CD14-positive monocyte (primary cell): ENCODE measurements around the gene S100A5. TPM values are rescaled to one million over a fixed set of nuclear protein-coding genes. Genes with fewer than 3 reads are reported as not detected.

Experiments used
- DNase-seq, 3 donors: peaks; one replicate each; pipeline ENCODE4 v3.0.0-alpha.2; 2011 to 2022
- H2AFZ ChIP-seq: 2 replicates; pipeline ENCODE4 v1.6.0; 2012; ENCODE audit warnings: mild to moderate bottlenecking, low read depth, low read length, inconsistent platforms; ENCODE audit not compliant: insufficient read depth, poor library complexity, severe bottlenecking
- H3K27ac ChIP-seq, 2 donors: 1 replicate in 1 of 2; 2 replicates in 1 of 2; pipeline ENCODE4 v1.5.1; 2012 to 2013; ENCODE audit warnings: low read length in 2 of 2, control low read depth in 1 of 2, inconsistent platforms in 1 of 2, low read depth in 1 of 2, mild to moderate bottlenecking in 1 of 2
- H3K27me3 ChIP-seq, 2 donors: one replicate each; pipeline versions ENCODE4 v1.6.0 to v1.6.1; 2011 to 2013; ENCODE audit warnings: low read length in 2 of 2; ENCODE audit not compliant: control insufficient read depth in 2 of 2, insufficient read depth in 2 of 2
- H3K36me3 ChIP-seq, 2 donors: replicated peaks in 1 of 2; 1 replicate in 1 of 2; 2 replicates in 1 of 2; pipeline versions ENCODE4 v1.5.1 to v1.6.1; 2012 to 2013; ENCODE audit warnings: low read length in 2 of 2, control low read depth in 1 of 2, inconsistent platforms in 1 of 2, mild to moderate bottlenecking in 1 of 2; ENCODE audit not compliant: insufficient read depth in 2 of 2, control insufficient read depth in 1 of 2
- H3K4me1 ChIP-seq, 2 donors: 1 replicate in 1 of 2; 2 replicates in 1 of 2; pipeline versions ENCODE4 v1.5.1 to v1.6.1; 2012 to 2013; ENCODE audit warnings: low read length in 2 of 2, control low read depth in 1 of 2, inconsistent platforms in 1 of 2, mild to moderate bottlenecking in 1 of 2, moderate library complexity in 1 of 2; ENCODE audit not compliant: insufficient read depth in 2 of 2, control insufficient read depth in 1 of 2
- H3K4me2 ChIP-seq: replicated peaks from 2 replicates; pipeline ENCODE3; 2012; ENCODE audit warnings: low read length, moderate library complexity, mild to moderate bottlenecking; ENCODE audit not compliant: poor library complexity, severe bottlenecking; ENCODE audit errors: extremely low read depth
- H3K4me3 ChIP-seq, 3 experiments: fragments of 200-600 bp in 1 of 3; sonication (generic) in 1 of 3; replicated peaks in 1 of 3; 1 replicate in 2 of 3; 2 replicates in 1 of 3; pipeline ENCODE4 v1.5.1; 2011 to 2013; ENCODE audit warnings: low read length in 3 of 3, mild to moderate bottlenecking in 3 of 3, control low read depth in 2 of 3, low read depth in 2 of 3, inconsistent platforms in 1 of 3, moderate library complexity in 1 of 3
- H3K79me2 ChIP-seq: 2 replicates; pipeline ENCODE4 v1.6.0; 2012; ENCODE audit warnings: mild to moderate bottlenecking, control low read depth, inconsistent platforms, low read length, moderate library complexity; ENCODE audit not compliant: insufficient read depth
- H3K9ac ChIP-seq: 2 replicates; pipeline ENCODE4 v1.6.0; 2017; ENCODE audit warnings: low read length, mild to moderate bottlenecking; ENCODE audit not compliant: insufficient read depth, poor library complexity, severe bottlenecking
- H3K9me3 ChIP-seq, 2 donors: replicated peaks in 1 of 2; 1 replicate in 1 of 2; 2 replicates in 1 of 2; pipeline versions ENCODE4 v1.5.1 to v1.6.1; 2012 to 2013; ENCODE audit warnings: low read length in 2 of 2, control low read depth in 1 of 2; ENCODE audit not compliant: control insufficient read depth in 1 of 2, insufficient read depth in 1 of 2
- H4K20me1 ChIP-seq: 2 replicates; pipeline ENCODE4 v1.6.0; 2012; ENCODE audit warnings: mild to moderate bottlenecking, low read length, control low read depth, moderate library complexity; ENCODE audit not compliant: insufficient read depth
- H3K27ac Mint-ChIP-seq, 7 donors: one replicate each; pipeline ENCODE4 v1.8.0; 2020; ENCODE audit warnings: mild to moderate bottlenecking in 7 of 7, mixed read lengths in 7 of 7, moderate library complexity in 6 of 7, inconsistent platforms in 2 of 7
- H3K27me3 Mint-ChIP-seq, 3 donors: one replicate each; pipeline ENCODE4 v1.8.0; 2021 to 2022; ENCODE audit warnings: low read depth in 3 of 3, mild to moderate bottlenecking in 3 of 3, mixed read lengths in 3 of 3, moderate library complexity in 3 of 3, inconsistent platforms in 1 of 3
- H3K36me3 Mint-ChIP-seq, 2 donors: one replicate each; pipeline ENCODE4 v1.8.0; 2020; ENCODE audit warnings: mixed read lengths in 2 of 2, inconsistent platforms in 1 of 2, mild to moderate bottlenecking in 1 of 2
- H3K4me1 Mint-ChIP-seq: one replicate; pipeline ENCODE4 v1.8.0; 2020; ENCODE audit warnings: mild to moderate bottlenecking, mixed read lengths
- H3K4me3 Mint-ChIP-seq, 2 donors: one replicate each; pipeline ENCODE4 v1.8.0; 2020; ENCODE audit warnings: mild to moderate bottlenecking in 2 of 2, mixed read lengths in 2 of 2, moderate library complexity in 1 of 2
- H3K9me3 Mint-ChIP-seq, 7 donors: one replicate each; pipeline ENCODE4 v1.8.0; 2020 to 2022; ENCODE audit warnings: mixed read lengths in 7 of 7, mild to moderate bottlenecking in 6 of 7, moderate library complexity in 6 of 7, inconsistent platforms in 2 of 7
- WGBS: methylation state at CpG from one replicate; pipeline ENCODE4 v1.1.5; 2013; ENCODE audit warnings: missing lambda C conversion rate; ENCODE audit not compliant: insufficient coverage; 5-methylcytosine and 5-hydroxymethylcytosine counted together
- intact Hi-C, 2 donors: fragments of 100-400 bp; cut with micrococcal nuclease; formaldehyde crosslinking; loops; one replicate each; pipeline versions ENCODE4 v1.15.0 to v1.15.1; 2023
- polyA plus RNA-seq, 3 donors: library from polyadenylated mRNA; depleted of rRNA in 1 of 3; unstranded in 2 of 3; stranded (reverse) in 1 of 3; fragments of 300-500 nt in 2 of 3; fragments of >200 nt in 1 of 3; fragmentation: Illumina TruSeq in 2 of 3; gene quantifications; 1 replicate in 2 of 3; 2 replicates in 1 of 3; pipeline ENCODE4 v1.2.3, GENCODE V29; 2012 to 2021
- TF ChIP-seq, protein P1 (sequence below): fragments of 200-600 bp; IDR thresholded peaks from one replicate; pipeline ENCODE4 v1.8.0; 2022; ENCODE audit warnings: antibody characterized with exemption, mild to moderate bottlenecking

Gene S100A5
- polyA plus RNA-seq, 3 donors, result 1.4 to 2.1 TPM; not detected in 1

DNA sequence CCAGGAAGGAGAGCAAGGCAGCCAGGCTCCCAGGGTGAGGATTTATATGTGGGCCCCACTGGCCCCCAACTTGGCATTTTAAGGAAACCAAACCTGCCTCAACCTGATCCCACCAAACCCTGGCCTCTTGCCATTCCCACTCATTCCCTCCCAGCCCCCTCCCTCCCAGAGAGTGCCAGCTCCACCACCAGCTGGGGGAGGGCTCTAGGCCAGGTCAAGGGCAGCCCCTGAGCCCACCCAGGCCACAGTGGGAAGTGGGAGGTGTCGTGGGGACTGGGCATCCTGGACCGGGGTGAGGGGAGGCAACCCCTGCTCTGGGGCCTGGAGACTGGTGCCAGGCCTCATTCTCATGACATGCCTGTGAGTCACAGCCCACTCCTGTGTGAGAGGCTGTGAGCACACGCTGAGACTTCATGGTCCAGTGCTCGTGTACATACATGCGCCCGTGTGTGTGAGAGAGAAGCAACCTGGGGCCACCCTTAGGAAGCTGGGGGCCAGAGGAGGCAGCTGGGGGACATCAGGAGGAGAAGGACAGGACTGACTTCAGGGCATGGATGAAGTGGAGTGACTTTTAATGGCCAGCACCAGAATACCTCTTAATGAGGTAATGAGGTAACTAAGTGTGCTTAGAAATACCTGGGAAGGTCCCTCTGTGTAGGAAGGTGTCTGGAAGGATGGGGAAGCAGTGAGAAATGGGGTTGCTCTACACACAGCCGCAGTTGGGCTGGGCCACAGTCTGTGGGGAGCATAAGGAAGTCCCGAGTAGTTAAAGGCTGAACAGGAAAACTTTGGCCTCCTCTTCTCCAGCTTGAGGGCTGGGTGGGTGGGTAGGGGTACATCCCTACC lies 25.0 kb upstream of the S100A5 start, which contains the start of gene S100A2:
TSS of gene S100A2 (minus strand) at position 316 of the 846 bp plus-strand sequence. CDS start 1,967 bp downstream, outside the sequence.
- Mint-ChIP-seq H3K9me3 (no peaks in the 10 kb centered on the region), H3K27ac (peak within 1 kb of the TSS; percentile 99 to 100 (median 100))
- peak within 1 kb of the TSS in 1 of 3 experiments; percentile 42 for H3K4me3 ChIP-seq

DNA sequence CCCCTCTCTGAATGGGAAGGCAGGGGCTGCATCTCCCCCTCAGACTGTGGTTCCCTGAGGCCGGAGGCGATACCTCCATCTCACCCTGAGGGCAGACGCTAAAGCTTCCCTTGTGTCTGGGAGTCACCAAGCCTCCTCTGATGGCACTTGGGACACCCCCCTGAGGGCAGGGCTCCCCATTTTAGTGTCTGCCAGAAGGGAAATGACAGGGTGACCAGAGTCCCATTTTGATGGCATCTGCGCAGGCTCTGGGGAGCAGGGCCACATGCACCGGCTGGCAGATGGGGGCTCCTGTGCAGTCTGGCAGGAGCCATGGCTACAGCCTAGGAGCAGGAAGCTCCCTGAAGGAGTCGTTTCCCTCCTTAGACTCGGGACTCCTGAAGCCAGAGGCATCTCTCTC lies 23.3 kb upstream of the S100A5 start:
- 90% methylated on average over 5 of the region's 7 CpGs for WGBS
- Histone ChIP-seq H3K27ac (peak overlapping the region; percentile 97 to 100), H3K4me3 (peak overlapping the region in 1 of 3 experiments; percentile 6), H3K79me2 (peaks cover 13% of the 10 kb centered on the region), H3K36me3 (no peaks in the 10 kb centered on the region), H4K20me1 (no peaks in the 10 kb centered on the region), H3K9me3 (no peaks in the 10 kb centered on the region), H3K4me2 (no peak overlapping the region), H3K4me1 (peaks cover 56 to 57% of the 10 kb centered on the region in 2 donors), H3K9ac (no peak overlapping the region), H3K27me3 (no peaks in the 10 kb centered on the region), H2AFZ (no peak overlapping the region)
- Mint-ChIP-seq H3K9me3 (no peaks in the 10 kb centered on the region), H3K27ac (peak overlapping the region in 3 of 7 donors; percentile 75 to 100 (median 99)), H3K4me1 (peaks cover 59% of the 10 kb centered on the region), H3K27me3 (no peaks in the 10 kb centered on the region), H3K4me3 (no peak overlapping the region), H3K36me3 (peaks cover 0 to 5% of the 10 kb centered on the region in 2 donors)
- TF ChIP-seq, protein P1, sequence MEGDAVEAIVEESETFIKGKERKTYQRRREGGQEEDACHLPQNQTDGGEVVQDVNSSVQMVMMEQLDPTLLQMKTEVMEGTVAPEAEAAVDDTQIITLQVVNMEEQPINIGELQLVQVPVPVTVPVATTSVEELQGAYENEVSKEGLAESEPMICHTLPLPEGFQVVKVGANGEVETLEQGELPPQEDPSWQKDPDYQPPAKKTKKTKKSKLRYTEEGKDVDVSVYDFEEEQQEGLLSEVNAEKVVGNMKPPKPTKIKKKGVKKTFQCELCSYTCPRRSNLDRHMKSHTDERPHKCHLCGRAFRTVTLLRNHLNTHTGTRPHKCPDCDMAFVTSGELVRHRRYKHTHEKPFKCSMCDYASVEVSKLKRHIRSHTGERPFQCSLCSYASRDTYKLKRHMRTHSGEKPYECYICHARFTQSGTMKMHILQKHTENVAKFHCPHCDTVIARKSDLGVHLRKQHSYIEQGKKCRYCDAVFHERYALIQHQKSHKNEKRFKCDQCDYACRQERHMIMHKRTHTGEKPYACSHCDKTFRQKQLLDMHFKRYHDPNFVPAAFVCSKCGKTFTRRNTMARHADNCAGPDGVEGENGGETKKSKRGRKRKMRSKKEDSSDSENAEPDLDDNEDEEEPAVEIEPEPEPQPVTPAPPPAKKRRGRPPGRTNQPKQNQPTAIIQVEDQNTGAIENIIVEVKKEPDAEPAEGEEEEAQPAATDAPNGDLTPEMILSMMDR, result no peak
- no peak for DNase-seq
- intact Hi-C loops, result no loop called here

More for the DNA sequence above, 25.0 kb upstream of the S100A5 start, which contains the start of gene S100A2:
- Histone ChIP-seq H3K27me3 (no peaks in the 10 kb centered on the region), H3K4me2 (peak within 1 kb of the TSS; percentile 67), H3K9me3 (no peaks in the 10 kb centered on the region), H2AFZ (peak within 1 kb of the TSS; percentile 51), H3K9ac (peak within 1 kb of the TSS; percentile 80), H3K36me3 (no peaks in the 10 kb centered on the region), H3K79me2 (peaks cover 13% of the 10 kb centered on the region), H3K27ac (peak within 1 kb of the TSS; percentile 97 to 100), H3K4me1 (peaks cover 56 to 57% of the 10 kb centered on the region in 2 donors), H4K20me1 (no peaks in the 10 kb centered on the region)
- Mint-ChIP-seq H3K4me3 (peak within 1 kb of the TSS; percentile 70 to 89), H3K36me3 (peaks cover 0 to 5% of the 10 kb centered on the region in 2 donors), H3K27me3 (peaks cover 0 to 7% (median 0%) of the 10 kb centered on the region in 3 donors), H3K4me1 (peaks cover 59% of the 10 kb centered on the region)
- peak; percentile 94 to 98 (median 97) for DNase-seq
- WGBS, result 0% methylated on average over 3 of the region's 8 CpGs
- TF ChIP-seq, protein P1, result no peak
- intact Hi-C loops, result loop anchor here (5.0 kb wide), 2 partner anchors 53 to 1518 kb away; no protein-coding TSS in a partner anchor
